IPS-11a (cell line): ENCODE results near the gene RPL38.

Source experiments
- H3K4me3 ChIP-seq: one replicate; pipeline ENCODE4 v1.5.1; 2013; ENCODE audit warnings: low read depth, low read length, control low read depth

RPL38 gene

DNA sequence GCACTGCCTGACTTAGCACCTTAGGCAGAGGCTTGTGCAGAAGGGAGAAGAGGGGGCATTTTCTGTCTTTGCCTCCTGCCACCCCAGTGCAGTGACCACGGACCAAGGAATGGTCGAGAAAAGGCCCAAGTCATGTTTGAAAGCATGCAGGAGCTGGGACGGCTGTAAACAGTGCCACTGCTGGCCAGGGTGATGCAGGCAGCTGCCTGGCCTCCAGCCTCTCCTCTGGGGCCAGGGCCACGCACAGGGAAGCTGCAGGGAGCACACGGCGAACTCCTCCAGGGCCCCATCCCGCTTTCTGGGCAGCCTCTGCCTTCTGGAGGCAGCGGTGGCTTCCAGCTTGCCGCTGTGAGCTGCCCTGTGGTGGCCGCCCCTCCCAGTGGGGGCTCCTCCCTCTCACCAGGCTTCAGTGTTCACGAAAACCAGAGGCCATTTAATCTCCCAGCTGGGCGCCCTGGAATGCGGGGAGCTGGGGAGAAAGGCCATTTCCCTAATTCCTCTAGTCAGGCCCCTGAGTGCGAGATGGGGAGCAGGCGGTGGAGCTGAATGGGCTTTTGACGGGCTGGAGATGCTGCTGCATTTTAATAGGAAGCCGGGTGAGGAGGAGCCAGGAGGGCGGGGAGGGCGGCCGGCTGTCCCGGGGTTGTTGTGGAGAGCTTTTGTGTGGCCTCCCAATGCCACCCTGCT is 41.8 kb downstream of the RPL38 start:
- no peak overlapping the region for H3K4me3 ChIP-seq

DNA sequence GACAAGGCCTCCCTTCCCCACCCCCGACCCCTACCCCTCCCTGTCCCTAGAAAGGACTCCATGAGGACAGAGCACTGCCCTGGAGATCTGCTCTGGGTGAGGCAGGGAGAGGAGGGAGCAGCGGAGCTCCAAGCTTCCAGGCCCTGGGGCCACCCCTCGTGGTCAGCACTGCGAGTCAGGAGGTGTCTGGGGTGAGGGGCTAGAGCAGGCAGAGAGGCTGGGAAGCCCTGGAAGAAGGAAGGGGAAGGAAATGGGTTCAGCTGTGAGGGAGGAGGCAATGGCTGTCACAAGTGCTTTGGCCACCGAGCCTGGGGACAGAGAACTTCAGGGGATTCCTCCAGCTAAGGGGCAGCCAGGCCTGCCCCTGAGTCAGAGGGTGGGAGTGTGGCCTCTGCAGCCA is 42.4 kb downstream of the RPL38 start:
- no peak overlapping the region for H3K4me3 ChIP-seq

DNA sequence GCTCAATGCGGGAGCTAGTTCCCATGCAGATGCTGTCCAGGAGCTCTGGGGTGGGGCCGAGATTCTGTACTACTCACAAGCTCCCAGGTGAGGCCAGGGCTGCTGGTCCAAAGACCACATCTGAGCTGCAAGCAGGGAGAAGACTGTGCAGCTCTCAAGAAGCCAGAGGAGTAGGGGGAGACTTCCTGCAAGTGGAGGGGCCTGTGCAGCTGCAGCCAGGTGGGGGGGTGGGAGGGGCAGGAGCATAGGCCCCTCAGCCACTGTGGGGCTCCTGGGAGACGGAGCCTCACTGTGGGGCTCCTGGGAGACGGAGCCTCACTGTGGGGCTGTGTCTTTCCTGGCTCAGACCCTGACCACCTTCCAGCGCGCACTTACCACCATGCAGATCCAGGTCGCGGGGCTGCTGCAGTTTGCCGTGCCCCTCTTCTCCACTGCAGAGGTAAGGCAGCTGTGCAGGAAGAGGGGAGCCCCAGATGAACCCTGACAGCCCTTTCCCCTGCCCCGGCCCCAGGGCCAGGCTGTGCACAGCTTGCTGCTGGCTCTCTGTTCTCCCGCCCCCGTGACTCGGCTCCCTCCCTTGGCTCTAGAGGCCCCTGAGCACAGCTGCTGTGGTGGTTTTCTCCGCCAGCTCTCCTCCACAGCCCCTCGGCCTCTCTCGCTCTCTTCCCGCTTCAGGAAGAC is 46.3 kb downstream of the RPL38 start:
- H3K4me3 ChIP-seq: no peak overlapping the region

DNA sequence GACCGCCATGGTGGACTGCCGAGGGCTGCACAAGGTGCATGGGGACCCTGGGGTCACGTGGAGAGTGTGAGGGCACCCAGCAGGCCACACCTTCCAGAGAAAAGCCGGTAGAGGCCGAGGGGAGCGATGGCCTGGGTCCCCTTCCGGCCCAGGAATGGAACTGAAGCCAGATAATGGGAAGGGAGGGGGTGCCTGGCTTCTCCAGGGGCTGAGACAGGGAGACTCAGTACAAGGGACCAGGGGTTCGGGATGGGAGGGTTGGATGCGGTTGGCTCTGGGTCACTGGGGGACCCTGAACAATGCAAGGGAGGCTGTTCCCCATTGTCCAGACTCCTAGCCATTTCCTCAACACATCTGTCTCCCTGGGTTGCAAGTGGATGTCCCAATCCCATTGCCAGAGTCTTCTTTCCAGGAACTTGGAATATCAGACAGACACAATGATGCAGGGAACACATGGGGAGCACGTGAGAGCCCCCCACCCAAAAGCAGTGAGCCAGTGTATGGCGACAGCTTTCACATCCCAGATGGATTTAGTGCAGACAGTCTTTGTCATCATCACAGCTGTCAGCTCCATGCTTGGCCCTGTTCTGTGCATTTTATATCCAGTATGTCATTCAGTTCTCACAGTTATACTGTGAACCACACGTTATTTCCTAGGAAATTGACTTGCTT is 47.0 kb downstream of the RPL38 start:
- no peak overlapping the region for H3K4me3 ChIP-seq

DNA sequence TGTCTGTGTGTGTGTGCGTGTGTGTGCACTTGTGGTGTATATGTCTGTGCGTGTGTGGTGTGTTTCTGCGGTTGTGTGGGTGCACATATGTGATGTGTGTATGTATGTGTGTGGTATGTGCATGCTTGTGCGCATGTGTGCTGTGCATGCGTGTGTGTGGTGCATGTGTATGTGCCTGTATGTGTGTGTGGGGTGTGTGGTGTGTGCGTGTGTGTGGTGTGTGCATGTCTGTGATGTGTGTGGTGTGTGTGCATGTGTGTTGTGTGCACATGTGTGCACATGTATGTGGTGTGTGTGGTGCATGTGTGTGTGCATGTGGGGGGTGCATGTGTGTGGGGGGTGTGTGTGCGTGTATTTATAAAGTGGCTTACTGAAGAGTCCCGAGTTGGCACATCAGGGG is 47.6 kb downstream of the RPL38 start:
- H3K4me3 ChIP-seq: no peak overlapping the region

DNA sequence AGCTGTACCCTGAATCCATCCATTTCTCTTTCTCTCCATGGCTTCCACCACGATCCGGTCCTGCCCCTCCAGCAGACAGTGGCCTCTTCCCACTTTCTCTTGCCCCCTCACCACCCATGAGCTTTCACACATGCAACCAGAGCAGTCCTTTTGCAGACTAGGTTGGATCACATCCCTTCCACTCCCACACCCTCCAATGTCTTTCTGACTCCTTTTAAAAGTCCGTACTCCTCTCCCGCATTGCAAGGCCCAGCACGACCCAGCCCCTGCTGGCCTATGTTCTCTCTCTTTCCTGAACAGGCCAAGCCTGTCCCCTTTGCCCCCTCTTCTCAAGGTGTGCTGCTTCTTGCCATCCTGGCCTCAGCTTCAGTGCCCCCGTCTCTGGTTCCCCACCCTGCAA is 48.1 kb downstream of the RPL38 start:
- no peak overlapping the region for H3K4me3 ChIP-seq

DNA sequence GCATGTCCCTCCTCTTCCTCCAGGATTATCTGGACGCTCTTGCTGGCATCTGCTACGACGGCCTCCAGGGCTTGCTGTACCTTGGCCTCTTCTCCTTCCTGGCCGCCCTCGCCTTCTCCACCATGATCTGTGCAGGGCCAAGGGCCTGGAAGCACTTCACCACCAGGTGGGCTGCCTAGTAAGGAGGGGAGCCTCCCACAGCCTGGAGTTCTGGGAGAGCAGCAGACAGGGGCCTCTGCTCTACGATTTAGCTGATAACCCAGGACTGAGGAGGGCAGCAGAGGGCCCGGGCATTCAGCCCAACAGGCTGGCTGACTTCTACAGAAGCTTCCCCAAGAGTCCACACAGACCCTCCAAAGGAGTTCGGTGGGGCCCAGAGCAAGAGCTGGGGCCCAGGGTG is 48.7 kb downstream of the RPL38 start:
- no peak overlapping the region for H3K4me3 ChIP-seq

DNA sequence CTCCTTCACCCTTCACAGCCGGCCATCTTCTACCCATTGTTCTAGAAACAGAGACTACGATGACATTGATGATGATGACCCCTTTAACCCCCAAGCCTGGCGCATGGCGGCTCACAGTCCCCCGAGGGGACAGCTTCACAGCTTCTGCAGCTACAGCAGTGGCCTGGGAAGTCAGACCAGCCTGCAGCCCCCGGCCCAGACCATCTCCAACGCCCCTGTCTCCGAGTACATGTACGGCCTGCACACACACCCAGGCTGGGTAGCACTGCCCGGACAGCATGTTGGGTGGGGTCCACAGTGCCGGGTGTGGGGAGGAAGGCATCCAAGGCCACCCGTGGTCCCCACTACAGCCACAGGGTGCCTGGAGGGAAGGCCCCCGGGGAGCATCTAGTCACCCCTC is 49.6 kb downstream of the RPL38 start:
- H3K4me3 ChIP-seq: no peak overlapping the region

DNA sequence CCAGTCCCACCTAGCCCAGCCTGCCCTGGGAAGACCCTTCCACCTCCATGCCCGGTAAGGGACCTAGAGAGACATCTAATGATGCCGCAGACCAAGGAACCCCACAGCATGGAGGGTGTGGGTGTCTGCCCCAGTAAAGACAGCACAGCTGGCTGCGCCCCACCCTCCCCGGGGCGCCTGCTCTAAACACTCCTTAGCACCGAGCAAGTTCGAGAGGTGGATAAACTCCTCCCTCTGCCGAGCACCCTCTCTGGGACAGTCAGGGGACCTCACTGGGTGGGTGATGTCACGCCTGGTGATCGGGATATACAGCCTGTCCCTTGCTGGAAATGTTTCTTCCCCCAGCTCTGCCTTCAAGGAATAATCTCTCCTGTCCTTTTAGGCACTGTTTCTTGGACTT is 53.8 kb downstream of the RPL38 start:
- no peak overlapping the region for H3K4me3 ChIP-seq

DNA sequence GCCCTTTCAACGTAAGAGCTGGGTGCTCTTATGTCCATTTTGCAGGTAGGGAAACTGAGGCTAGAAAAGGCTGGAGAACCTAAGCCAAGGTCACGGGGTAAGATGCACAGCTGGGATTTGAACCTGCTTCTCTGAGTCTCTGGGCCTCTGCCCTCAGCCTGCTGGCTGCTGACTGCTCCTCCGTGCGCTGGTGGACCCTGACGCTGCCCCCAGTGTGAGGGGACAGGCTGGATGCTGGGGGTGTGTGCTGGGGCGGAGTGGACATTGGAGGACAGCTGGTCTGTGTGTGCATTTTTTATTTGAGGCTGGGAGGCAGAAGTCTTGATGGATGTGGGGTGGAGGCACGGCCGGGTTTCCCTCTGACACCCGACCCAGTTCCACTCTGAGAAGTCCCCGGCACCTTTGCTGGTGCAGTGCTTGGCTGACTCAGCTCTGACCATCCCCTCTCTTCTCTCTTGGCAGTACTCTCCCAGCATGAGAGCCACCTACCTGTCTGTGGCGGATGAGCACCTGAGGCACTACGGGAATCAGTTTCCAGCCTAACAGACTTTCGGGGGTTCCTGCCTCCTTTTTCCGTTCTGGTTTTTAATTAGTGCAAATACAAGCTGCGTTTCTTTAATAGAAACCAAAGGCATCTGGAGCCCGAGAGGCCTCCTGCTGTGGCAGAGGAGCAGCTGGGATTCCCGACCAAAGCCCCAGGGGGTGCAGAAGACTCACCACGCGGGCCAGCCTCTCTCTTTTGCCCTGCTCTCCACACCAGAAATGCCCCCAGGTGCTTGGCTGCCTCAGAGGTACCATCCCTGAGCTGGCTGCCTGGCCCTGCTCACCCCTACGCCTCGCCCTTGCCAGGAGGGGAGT is 56.4 kb downstream of the RPL38 start:
- H3K4me3 ChIP-seq: no peak overlapping the region
